Endometrial microvascular endothelial cells (primary cell): Measurements from ENCODE around the gene ZNF284. TPM values are rescaled to one million over a fixed set of nuclear protein-coding genes. Genes with fewer than 3 reads are reported as not detected.

Experiments
- in situ Hi-C: cut with HindIII; loops from 2 replicates; pipeline ENCODE4 v1.10.0; 2017; ENCODE audit warnings: low sequenced_read_pairs, low pct_unique_long_range_greater_than_20kb; ENCODE audit errors: inconsistent ontology term
- total RNA-seq: library from RNA; depleted of rRNA; stranded (reverse); fragments of >200 nt; gene quantifications from one replicate; pipeline ENCODE4 v1.2.3, GENCODE V29; 2015; ENCODE audit errors: inconsistent ontology term

The ZNF284 gene
- total RNA-seq: 0.93 TPM

DNA sequence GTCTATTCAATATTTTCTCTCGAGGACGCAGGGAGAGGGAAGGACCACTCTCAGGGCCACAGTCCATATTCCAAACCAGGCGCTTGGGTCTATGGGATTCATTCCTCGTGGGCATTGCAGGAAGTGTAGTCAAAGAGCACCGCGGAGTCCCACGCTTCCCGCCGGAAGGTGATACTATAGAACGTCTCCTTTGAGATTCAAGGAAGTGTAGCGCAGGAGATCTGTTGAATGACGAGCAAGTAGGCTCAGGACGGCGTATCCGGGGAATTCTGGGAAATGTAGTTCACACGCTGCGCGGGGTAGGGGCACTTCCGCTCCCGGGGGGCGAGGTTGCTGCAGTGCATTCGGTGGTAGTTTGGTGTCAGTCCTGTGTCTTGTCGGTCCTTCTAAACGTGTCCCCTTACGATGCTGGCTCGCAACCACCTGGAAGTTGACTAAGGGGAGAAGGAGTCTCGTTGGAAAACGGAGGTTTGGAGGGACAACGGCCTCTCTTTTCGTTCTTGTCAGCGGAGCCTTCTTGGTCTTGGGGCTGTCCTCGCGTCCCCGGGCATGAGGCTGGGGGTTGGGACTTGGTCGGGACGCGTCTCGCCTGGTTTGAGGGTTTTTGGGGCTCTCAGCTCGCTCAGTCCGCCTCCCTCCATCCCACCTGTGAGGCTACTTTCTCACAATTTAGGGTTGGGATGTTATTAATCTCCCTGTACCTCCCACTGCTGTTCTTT is at the start of gene ZNF284:
Gene ZNF284, plus strand, starts transcription at position 336 of the 719 bp plus-strand sequence. CDS start 4,231 bp downstream, outside the sequence.
- in situ Hi-C loops: no loop called here

GRCh38 chr19:44024900-44025216 is 47.1 kb upstream of the ZNF284 start:
- in situ Hi-C loops: no loop called here

DNA sequence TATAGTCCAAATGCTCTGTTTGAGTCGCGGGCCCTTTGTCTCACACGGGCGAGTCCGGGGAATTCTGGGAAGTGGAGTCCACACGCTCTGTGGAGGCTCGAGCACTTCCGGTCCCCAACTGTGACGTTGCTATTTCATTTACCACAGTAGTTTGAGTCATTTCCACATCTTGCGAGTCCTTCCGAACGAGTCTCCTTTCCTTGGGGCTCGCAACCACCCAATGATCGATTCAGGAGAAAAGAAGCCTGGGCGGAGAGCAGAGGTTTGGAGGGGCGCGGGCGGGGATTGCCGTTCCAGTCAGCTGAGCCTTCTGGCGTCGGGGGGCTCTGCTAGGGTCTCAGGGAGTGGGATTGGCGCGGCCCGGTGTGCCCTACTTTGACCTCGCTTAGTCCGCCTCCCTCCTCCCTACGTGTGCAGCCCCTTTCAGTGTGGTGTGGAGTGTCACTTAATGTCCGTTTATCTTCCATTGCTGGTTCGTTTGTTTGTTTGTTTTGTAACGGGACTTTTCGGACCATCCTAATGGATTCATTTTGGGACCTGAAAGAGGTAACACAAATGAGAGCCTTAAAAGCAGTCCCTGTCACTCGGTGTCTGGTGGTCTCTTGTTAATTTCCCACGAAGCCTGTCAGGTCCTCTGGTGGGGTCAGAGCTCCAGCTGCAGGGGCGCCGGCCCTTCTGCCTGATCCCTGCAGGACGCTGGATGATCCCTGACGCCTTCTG is 46.6 kb upstream of the ZNF284 start, which contains the start of gene ZNF222:
Gene ZNF222, plus strand, starts transcription at position 163 of the 720 bp plus-strand sequence. Its CDS starts 58 bp downstream, at position 221.
- in situ Hi-C loops: no loop called here

DNA sequence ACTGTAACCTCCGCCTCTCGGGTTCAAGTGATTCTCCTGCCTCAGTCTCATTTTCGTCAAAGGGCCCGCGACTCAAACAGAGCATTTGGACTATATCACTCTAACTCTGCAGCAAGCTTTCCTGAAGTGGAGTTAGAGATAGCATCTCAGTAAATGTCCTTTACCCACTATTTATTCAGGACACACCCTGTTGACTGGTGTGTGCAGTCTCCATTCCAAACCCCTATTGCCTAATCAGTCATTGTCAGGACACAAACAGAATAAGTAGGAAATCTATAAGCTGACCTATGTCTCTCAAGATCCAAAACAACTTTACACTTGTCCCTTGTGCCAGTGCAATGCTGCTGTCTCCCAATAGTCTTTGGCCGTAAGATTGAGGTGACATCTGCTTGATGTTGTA is 45.3 kb upstream of the ZNF284 start:
- in situ Hi-C loops: no loop called here

DNA sequence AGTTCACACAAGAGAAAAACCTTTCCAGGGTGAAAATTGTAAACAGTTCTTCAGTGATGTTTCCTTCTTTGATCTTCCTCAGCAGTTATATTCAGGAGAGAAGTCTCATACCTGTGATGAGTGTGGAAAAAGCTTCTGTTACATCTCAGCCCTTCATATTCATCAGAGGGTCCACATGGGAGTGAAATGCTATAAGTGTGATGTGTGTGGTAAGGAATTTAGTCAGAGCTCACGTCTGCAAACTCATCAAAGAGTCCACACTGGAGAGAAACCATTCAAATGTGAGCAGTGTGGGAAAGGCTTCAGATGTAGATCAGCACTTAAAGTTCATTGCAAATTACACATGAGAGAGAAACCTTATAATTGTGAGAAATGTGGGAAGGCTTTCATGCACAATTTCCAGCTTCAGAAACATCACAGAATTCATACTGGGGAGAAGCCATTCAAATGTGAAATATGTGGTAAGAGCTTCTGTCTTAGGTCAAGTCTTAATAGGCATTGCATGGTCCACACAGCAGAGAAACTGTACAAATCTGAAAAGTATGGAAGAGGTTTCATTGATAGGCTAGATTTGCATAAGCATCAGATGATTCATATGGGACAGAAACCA is 39.9 kb upstream of the ZNF284 start:
- in situ Hi-C loops: no loop called here

DNA sequence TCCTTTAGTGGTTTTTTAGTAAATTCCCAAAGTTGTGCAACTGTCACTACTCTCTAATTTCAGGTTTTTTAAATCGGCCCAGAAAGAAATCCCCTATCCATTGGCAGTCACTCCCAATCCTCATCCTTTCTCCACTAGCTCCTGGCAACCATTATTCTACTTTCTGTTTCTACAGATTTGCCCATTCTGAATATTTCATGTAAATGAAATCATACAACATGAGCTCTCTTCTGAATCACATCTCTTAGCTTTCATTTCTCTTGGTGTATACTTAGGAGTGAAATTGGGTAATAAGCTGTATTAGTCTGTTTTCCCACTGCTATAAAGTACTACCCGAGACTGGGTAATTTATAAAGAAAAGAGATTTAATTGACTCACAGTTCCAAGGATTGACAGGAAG is 29.8 kb upstream of the ZNF284 start:
- in situ Hi-C loops: no loop called here

DNA sequence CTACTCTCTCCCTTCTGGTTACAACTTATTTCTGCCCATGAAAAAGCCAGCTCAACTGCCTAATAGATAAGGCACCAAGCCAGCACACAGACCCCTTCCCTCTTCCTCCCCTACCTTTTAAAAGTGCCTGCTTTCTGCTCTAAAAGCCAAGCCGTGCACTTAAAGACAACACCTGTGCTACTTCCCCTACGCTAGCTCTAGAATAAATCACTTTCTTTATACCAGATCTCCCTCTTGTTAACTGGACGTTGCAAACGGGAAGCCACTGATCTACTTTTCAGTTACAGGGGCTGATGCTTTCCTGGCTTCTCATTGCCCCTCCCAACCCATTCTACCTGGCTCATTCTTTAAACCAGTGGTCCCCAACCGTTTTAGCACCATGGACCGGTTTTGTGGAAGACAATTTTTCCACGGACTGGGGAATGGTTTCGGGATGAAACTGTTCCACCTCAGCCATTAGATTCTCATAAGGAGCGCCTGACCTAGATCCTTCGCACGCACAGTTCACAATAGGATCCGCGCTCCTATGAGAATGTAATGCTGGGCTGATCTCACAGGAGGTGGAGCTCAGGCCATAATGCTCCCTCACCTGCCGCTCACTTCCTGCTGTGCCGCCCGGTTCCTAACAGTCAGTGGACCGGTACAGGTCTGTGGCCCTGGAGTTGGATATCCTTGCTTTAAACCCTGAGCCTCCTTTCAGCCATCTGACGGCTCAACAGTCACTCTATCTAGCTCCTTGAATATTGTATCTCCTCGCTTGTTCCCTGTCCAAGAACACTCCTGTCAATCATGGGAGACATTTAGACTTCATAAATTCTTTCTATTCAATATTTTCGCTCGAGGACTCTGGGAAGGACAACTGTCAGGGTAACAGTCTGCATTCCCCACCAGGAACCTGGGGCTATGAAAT is 21.0 kb upstream of the ZNF284 start:
- in situ Hi-C loops: no loop called here

DNA sequence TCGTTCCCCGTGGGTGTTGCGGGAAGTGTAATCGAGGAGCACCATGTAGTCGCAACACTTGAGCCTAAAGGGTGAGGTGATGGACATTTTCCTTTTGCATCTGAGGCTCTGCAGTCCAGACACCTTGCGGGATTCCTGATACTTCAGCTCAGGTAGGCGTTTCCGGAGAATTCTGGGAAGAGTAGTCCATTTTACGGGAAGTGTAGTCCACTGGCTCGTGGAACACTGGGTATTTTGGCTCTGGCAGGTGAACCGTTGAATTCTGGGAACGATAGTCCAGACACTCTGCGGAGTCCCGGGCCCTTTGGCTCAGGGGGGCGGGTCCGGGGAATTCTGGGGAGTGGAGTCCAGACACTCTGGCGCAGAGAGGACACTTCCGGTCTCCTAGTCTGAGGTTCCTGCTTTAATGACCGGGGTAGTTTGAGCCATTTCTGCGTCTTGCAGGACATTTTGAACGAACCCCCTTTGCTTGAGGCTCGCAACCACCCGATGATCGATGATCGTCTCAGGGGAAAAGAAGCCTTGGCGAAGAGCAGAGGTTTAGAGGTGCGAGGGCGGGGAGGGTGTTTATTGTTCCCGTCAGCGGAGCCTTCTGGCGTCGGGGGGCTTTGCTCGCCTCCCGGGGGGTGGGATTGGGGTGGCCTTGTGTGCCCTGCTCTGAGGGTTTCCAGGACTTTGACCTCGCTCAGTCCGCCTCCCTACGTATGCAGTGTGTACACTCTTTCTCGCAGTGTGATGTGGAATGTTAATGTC is 20.1 kb upstream of the ZNF284 start, which contains the start of gene ZNF223:
Gene ZNF223, plus strand, starts transcription at position 387 of the 753 bp plus-strand sequence. CDS start 3,141 bp downstream, outside the sequence.
- in situ Hi-C loops: no loop called here

DNA sequence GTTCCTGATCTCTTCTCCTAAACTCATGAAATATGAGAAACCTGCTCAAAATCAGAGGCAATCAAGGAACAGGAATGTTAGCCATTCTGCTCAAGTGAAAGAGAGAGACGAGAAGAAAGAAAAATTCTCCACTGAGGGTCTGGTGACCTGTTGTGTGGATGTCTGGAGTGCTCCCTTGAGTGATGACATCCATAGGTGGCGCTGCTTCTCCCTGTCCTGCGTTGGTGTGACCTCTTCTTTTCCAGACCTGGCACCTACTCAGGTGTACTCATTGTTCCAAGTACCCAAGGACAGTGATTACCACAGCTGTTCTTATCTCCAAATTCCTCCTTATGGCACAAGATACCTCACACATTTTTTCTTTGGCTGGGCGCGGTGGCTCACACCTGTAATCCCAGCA is 16.1 kb upstream of the ZNF284 start:
- in situ Hi-C loops: no loop called here

- in situ Hi-C loops: no loop called here
Observed at GRCh38 chr19:44059229-44059628, 12.7 kb upstream of the ZNF284 start.

DNA sequence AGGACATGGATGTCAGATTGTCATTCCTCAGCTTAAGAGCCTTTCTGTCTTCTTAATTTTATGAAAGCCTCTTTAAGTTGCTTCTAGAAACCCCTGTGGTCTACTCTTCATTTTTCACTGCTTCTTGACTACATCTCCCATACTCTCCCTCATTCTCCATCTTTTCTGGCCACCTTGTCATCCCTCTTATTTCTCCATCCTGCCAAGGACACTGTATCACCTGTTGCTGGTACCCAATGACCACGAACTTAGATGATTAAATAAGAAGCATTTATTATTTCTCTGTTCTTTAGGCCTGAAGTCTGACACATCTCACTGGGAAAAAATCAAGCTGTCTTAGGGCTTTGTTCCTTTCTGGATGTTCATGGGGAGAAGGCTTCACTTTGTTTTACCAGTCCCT is 10.9 kb upstream of the ZNF284 start:
- in situ Hi-C loops: no loop called here

DNA sequence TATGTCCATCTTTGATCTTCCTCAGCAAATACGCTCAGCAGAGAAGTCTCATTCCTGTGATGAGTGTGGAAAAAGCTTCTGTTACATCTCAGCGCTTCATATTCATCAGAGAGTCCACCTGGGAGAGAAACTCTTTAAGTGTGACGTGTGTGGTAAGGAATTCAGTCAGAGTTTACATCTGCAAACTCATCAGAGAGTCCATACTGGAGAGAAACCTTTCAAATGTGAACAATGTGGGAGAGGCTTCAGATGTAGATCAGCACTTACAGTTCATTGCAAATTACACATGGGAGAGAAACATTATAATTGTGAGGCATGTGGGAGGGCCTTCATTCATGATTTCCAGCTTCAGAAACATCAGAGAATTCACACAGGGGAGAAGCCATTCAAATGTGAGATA is 5.7 kb upstream of the ZNF284 start:
- in situ Hi-C loops: no loop called here

DNA sequence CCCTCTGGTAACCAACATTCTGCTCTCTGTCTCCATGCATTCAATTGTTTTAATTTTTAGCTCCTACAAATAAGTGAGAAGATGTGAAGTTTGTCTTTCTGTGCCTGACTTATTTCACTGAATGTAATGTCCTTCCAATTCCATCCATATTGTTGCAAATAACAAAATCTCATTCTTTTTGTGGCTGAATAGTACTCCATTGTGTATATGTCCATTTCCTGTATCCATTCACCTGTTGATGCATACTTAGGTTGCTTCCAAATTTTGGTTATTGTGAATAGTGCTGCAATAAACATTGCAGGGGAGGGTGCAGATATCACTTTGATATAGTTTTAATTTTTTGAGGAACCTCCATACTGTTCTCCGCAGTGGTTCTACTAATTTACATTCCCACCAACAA is 2.5 kb upstream of the ZNF284 start:
- in situ Hi-C loops: no loop called here

DNA sequence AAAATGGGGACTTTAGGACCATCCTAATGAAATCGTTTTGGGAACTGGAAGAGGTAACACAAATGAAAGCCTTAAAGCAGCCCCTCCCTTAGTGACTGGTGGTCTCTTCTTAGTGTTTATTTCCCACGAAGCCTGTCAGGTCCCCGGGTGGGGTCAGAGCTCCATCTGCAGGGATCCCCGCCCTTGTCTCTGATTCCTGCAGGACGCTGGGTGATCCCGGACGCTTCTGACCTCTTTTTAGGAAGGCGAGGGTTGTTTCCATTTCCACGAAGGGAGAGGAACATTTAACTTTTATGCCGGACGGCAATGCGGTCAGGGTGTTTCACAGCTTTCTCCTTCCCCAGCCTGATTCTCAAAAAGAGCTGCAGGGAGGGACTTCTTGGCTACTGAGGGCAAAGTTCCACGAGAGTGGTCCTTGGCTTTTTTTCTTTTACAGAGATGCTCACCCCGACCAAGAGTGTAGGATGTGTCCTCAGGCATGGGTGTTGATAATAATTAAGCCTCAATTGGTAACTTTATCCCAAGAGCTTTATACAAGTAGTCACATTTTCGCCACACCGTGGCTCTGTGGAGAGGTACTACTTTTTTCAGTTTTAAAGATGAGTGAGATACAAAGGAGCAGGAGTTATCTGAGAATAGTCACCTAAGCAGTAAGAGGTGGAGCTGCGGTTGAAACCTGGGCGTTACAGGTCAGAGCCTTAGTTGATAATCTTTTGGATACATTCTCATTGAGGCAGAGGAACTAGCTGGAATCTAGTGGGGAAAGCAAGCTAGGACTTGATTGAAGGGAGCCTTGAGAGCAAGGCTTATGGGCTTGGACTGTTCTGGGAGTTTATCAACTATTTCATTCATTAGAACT is 813 bp downstream of the ZNF284 start:
- in situ Hi-C loops: no loop called here

DNA sequence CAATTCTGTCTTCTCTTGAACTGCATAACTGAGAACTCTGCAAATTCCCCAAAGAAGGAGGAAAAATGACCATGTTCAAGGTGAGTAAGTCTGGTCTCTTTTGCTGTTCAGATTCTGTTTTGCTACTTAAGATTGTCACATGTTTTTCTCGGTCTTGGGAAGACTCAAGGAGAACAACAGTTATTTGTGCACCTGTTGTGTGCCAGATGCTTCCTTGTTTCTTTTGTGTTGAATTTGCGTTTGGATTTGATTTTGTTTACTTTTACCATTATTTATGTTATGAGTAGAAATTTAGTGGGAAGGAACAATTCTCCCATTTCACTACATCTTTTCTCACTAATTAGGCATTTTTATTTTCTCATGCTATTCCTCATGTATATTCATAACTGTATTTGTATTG is 4.4 kb downstream of the ZNF284 start:
- in situ Hi-C loops: no loop called here

- in situ Hi-C loops: no loop called here
Observed at GRCh38 chr19:44092108-44092507, 20.1 kb downstream of the ZNF284 start.

- in situ Hi-C loops: no loop called here
Observed at GRCh38 chr19:44093931-44094765, 22.2 kb downstream of the ZNF284 start, which contains the start of gene ZNF224. Gene ZNF224, plus strand, starts transcription at chr19:44094361. Its CDS starts 3,513 bp downstream, at chr19:44097874.
